Measurements from ENCODE around the gene KIF5A. TPM values are rescaled to one million over a fixed set of nuclear protein-coding genes. Genes with fewer than 3 reads are reported as not detected.

The KIF5A gene
- total RNA-seq, 1 donor from 2014 or later: 0.08 TPM

DNA sequence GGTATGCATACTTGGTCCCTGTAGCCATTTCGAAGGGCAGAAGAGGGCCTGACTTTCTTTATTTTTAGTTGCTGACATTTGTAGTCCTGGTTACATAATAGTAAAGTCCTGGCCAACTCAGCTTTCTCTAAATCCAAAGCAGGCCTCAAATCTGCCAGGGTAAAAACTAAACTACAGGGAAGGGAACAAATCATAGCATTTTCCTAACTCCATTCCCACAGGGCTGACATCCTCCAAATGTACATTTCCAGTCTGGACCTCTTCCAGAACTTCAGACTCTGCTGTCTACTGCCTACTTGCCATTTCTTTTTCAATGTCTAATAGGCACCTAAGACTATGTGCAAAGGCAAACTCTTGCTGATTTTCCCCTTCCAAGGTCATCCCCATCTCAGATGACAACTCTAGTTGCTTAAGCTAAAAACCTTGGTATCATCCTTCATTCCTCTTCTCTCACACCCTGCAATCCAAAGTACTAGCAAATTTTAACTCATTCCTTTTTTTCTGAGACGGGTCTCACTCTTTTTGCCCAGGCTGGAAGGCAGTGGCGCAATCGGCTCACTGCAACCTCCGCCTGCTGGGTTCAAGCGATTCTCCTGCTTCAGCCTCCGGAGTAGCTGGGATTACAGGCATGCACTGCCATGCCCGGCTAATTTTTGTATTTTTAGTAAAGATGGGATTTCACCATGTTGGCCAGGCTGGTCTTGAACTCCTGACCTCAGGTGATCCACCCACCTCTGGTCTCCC lies 31.5 kb upstream of the KIF5A start:
- peaks cover 48% of the 10 kb centered on the region for H3K36me3 ChIP-seq
- DNase-seq: no peak
- H3K27me3 ChIP-seq (ENCODE audit: low read depth): no peaks in the 10 kb centered on the region
- H3K4me1 ChIP-seq: peaks cover 66% of the 10 kb centered on the region
- intact Hi-C loops (cut with micrococcal nuclease): no loop called here
- peak overlapping the region; percentile 93 for H3K4me3 ChIP-seq
- TF ChIP-seq, protein P1, sequence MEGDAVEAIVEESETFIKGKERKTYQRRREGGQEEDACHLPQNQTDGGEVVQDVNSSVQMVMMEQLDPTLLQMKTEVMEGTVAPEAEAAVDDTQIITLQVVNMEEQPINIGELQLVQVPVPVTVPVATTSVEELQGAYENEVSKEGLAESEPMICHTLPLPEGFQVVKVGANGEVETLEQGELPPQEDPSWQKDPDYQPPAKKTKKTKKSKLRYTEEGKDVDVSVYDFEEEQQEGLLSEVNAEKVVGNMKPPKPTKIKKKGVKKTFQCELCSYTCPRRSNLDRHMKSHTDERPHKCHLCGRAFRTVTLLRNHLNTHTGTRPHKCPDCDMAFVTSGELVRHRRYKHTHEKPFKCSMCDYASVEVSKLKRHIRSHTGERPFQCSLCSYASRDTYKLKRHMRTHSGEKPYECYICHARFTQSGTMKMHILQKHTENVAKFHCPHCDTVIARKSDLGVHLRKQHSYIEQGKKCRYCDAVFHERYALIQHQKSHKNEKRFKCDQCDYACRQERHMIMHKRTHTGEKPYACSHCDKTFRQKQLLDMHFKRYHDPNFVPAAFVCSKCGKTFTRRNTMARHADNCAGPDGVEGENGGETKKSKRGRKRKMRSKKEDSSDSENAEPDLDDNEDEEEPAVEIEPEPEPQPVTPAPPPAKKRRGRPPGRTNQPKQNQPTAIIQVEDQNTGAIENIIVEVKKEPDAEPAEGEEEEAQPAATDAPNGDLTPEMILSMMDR (IDR thresholded peaks at IDR 0.05; ENCODE audit: borderline replicate concordance): no peak
- H3K9me3 ChIP-seq (replicated peaks): no peaks in the 10 kb centered on the region
- peak overlapping the region; percentile 100 for H3K27ac ChIP-seq (replicated peaks)

DNA sequence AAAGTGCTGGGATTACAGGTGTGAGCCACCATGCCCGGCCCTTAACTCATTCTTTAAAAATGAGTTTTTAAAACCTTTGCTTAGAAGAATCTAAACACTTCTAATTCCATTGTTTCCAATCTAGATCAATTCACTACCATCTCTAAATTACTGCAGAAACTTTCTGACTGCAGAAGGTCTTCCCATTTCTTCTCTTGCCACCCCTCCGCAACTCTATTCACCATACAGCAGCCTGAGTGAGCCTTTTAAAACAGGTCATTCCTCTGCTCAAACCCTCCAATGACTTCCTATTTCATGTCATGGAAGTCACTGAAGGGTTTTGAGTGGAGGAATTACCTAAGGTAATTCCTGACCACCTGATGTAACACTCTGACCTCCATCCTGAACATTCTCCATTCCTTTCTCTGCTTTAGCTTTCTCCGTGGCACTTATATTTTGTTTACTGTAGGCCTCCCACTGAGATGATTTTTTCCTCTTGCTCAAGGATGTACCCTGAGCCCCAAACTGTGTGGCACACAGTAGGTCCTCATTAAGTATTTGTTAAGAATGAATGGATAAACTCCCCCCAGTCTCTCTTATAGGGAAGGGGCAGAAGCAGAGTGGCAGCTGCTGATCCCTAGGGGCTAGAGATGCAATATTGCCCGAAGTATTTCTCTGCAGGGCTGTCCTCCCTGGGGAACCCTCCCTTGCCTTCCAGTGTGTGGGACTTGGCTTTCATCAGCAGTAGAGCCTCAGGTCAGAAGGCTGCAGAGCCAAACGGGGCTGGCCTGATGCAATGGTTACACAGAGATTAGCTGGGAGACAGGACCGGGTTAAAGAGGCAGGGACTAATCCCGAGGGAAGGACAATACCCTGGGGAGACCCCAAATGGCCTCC lies 30.7 kb upstream of the KIF5A start:
- Histone ChIP-seq H3K36me3 (peaks cover 40% of the 10 kb centered on the region), H3K4me1 (peaks cover 74% of the 10 kb centered on the region), H3K27me3 (ENCODE audit: low read depth) (no peaks in the 10 kb centered on the region), H3K4me3 (peak overlapping the region; percentile 93), H3K27ac (replicated peaks) (peak overlapping the region; percentile 100), H3K9me3 (replicated peaks) (no peaks in the 10 kb centered on the region)
- intact Hi-C loops (cut with micrococcal nuclease): no loop called here
- TF ChIP-seq, protein P1 (IDR thresholded peaks at IDR 0.05; ENCODE audit: borderline replicate concordance): no peak
- no peak for DNase-seq

DNA sequence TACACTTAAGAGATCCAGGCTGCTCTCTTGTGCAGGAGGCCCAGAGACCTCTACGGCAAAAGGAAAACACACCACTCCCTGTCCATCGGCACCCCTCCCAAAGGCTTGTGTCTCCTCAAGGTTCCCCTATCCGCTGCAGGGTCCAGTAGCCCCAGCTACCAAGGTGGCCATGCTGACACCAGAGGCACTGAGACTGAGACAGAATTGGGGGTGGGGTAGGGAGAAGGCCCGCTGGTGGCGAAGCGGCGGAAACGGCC lies 30.1 kb upstream of the KIF5A start:
- Histone ChIP-seq H3K36me3 (peaks cover 40% of the 10 kb centered on the region), H3K4me3 (peak overlapping the region; percentile 93), H3K27me3 (ENCODE audit: low read depth) (no peaks in the 10 kb centered on the region), H3K27ac (replicated peaks) (peak overlapping the region; percentile 100), H3K4me1 (peaks cover 76% of the 10 kb centered on the region), H3K9me3 (replicated peaks) (no peaks in the 10 kb centered on the region)
- DNase-seq: no peak
- intact Hi-C loops (cut with micrococcal nuclease): no loop called here
- TF ChIP-seq, protein P1 (IDR thresholded peaks at IDR 0.05; ENCODE audit: borderline replicate concordance): no peak

DNA sequence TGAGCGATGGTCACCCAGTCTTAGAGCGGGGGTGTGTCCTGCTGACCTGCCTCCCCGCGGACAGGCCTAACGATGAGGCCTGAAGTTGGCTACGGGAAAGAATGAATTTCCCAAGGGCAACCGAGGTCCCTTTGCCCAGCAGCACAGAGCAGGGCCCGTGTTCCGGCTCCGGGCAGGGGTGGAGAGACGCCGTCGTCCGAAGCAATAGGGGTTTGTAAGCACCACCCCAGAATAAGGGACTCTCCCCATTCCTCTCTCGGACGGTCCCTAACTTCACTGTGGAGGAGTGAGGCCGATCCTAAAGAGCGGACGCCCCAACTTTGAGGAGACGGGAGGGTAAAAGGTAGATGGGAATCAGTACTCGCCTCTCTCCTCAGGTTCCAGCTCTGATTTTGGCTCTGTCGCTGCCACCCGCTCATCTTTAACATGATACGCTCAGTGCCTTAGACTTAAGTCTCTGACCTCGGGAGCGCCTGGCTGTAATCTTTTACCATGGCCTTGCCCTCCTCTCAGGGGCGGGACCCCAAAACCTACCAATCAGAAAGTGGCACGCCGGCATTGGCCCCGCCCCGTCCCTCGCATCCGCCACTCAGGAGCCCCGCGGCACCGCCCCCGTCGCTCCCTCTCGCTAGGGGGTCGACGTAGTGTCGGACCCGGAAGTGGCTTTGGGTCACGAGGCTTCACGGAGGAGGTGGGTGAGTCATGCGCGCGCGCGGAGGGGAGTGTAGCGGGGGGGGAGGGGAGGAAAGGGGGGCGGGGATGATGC lies 29.6 kb upstream of the KIF5A start, which contains the start of gene DDIT3:
Gene DDIT3, minus strand, starts transcription at position 462 of the 766 bp plus-strand sequence. CDS start 3,108 bp downstream, outside the sequence.
- Histone ChIP-seq H3K4me1 (peaks cover 77% of the 10 kb centered on the region), H3K4me3 (peak within 1 kb of the TSS; percentile 93), H3K27me3 (ENCODE audit: low read depth) (no peaks in the 10 kb centered on the region), H3K36me3 (peaks cover 40% of the 10 kb centered on the region), H3K27ac (replicated peaks) (peak within 1 kb of the TSS; percentile 100), H3K9me3 (replicated peaks) (no peaks in the 10 kb centered on the region)
- DNase-seq: peak; percentile 100
- TF ChIP-seq, protein P1 (IDR thresholded peaks at IDR 0.05; ENCODE audit: borderline replicate concordance): no peak
- intact Hi-C loops (cut with micrococcal nuclease): no loop called here

DNA sequence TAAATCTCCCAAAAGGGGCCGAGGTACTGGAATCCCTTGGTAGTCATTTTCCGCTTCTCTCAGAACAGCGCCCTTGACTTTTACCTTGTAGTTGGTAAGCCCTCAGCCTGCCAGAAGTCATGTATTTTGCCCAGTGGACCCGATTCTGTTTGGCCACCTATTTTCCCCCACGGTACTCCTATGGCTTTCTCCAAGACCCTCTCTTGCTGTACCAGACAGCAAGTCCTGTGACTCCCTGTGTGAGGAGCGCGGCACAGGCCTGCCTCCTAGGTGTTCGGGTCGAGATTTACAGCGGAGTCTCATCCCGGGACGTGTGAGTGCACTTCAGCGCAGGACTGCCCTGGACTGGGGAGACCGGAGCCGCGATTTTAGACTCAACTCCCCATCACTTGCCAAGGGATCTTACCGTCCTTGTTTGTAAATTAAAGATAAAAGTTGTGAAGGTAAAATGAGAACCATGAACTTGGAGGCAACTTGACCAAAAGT lies 28.3 kb upstream of the KIF5A start:
- TF ChIP-seq, protein P1 (IDR thresholded peaks at IDR 0.05; ENCODE audit: borderline replicate concordance): no peak
- Histone ChIP-seq H3K4me1 (peaks cover 77% of the 10 kb centered on the region), H3K36me3 (peaks cover 38% of the 10 kb centered on the region), H3K27me3 (ENCODE audit: low read depth) (no peaks in the 10 kb centered on the region), H3K27ac (replicated peaks) (peak overlapping the region; percentile 100), H3K9me3 (replicated peaks) (no peaks in the 10 kb centered on the region), H3K4me3 (peak overlapping the region; percentile 93)
- peak; percentile 38 for DNase-seq
- intact Hi-C loops (cut with micrococcal nuclease): no loop called here
